GM10248 (cell line): Measurements from ENCODE around the gene TUBGCP2.
A peak's percentile ranks its signal among the peaks of the same experiment; 100 is the strongest.

ENCODE experiments used
- CTCF ChIA-PET: fragments of 300-600 bp; sonication (Branson Sonifier 250); formaldehyde crosslinking; extraction: SDS; loops from one replicate; lab custom pipeline; 2021; ENCODE audit warnings: antibody characterized with exemption; lab: Yijun Ruan, JAX
- POLR2A ChIA-PET: fragments of 350-650 bp; sonication (Branson Sonifier 250); formaldehyde crosslinking; extraction: SDS; loops from one replicate; lab custom pipeline; 2020; ENCODE audit warnings: antibody characterized with exemption; lab: Yijun Ruan, JAX
- DNase-seq: peaks from one replicate; pipeline ENCODE4 v3.0.0; 2012; ENCODE audit errors: extremely low spot score
- CTCF ChIP-seq: IDR thresholded peaks from 2 replicates; pipeline ENCODE4 v1.5.1; 2012; ENCODE audit warnings: mild to moderate bottlenecking, low read depth; ENCODE audit errors: extremely low read depth, missing control alignments, control extremely low read depth

The TUBGCP2 gene

GRCh38 chr10:133277277-133277992, 31.2 kb downstream of the TUBGCP2 start:
- ChIA-PET CTCF (interaction anchor here (1.0 to 5.6 kb wide), 4 partner anchors 10 to 29 kb away, joined by 3 to 28 read pairs (median 4); no protein-coding TSS in a partner anchor), POLR2A (no interaction called here)
- no peak for TF ChIP-seq CTCF
- DNase-seq = no peak

- no peak for TF ChIP-seq CTCF
- DNase-seq = peak; percentile 93
- CTCF ChIA-PET = interaction anchor here (0.9 to 2.6 kb wide), 5 partner anchors 8 to 52 kb away, joined by 3 to 16 read pairs (median 5); no protein-coding TSS in a partner anchor
- POLR2A ChIA-PET = interaction anchor here (1.6 kb wide), 1 partner anchor 14 kb away, joined by 3 read pairs; no protein-coding TSS in a partner anchor
These were observed 32.1 kb downstream of the TUBGCP2 start, which contains the start of gene ADAM8 for GRCh38 chr10:133276435-133277201. Gene ADAM8 (minus strand): TSS chr10:133276868. CDS start chr10:133276817, 51 bp downstream.

- CTCF ChIA-PET = interaction anchor here (0.9 to 2.6 kb wide), 8 partner anchors 9 to 53 kb away, joined by 3 to 16 read pairs (median 4); no protein-coding TSS in a partner anchor
- POLR2A ChIA-PET = interaction anchor here (1.6 kb wide), 1 partner anchor 13 kb away, joined by 3 read pairs; no protein-coding TSS in a partner anchor
- DNase-seq = no peak
These were observed 32.6 kb downstream of the TUBGCP2 start for GRCh38 chr10:133276100-133276434.

GRCh38 chr10:133275684-133276092, 33.0 kb downstream of the TUBGCP2 start:
- POLR2A ChIA-PET = interaction anchor here (1.0 to 1.6 kb wide), 2 partner anchors 13 to 15 kb away, joined by 3 read pairs; no protein-coding TSS in a partner anchor
- peak; percentile 63 for DNase-seq
- CTCF ChIA-PET = interaction anchor here (0.8 to 2.6 kb wide), 11 partner anchors 9 to 39 kb away, joined by 3 to 21 read pairs (median 4); no protein-coding TSS in a partner anchor
- peak; percentile 42 for TF ChIP-seq CTCF

More at GRCh38 chr10:133276100-133276434, 32.6 kb downstream of the TUBGCP2 start:
- TF ChIP-seq CTCF = no peak

GRCh38 chr10:133274751-133275683, 33.7 kb downstream of the TUBGCP2 start:
- no peak for TF ChIP-seq CTCF
- POLR2A ChIA-PET = interaction anchor here (0.7 to 1.6 kb wide), 3 partner anchors 12 to 102 kb away, joined by 3 read pairs; no protein-coding TSS in a partner anchor
- CTCF ChIA-PET = interaction anchor here (0.8 to 2.6 kb wide), 11 partner anchors 8 to 40 kb away, joined by 3 to 21 read pairs (median 4); no protein-coding TSS in a partner anchor
- DNase-seq = peak; percentile 88
